SK-N-SH treated with all-trans-retinoic acid at 6 μM for 48 hours (cell line): ENCODE data around the gene DPAGT1.
A peak's percentile ranks its signal among the peaks of the same experiment; 100 is the strongest.
"Not testable (repeated sequence)": the region's sequence is repeated elsewhere in the genome, so short reads cannot be mapped to it uniquely, and the experiment has no call there.

Source experiments
- ATAC-seq: fragments of 200-7000 bp; cut with Tn5 transposase; 3 replicates; pipeline ENCODE4 v1.9.1; 2020; ENCODE audit warnings: mild to moderate bottlenecking, moderate library complexity
- ARNTL ChIP-seq: fragments of 450-650 bp; formaldehyde crosslinking; IDR thresholded peaks from 2 replicates; pipeline ENCODE4 v1.5.0; 2020; ENCODE audit warnings: low read depth, mild to moderate bottlenecking, moderate library complexity, borderline replicate concordance
- BACH2 ChIP-seq: fragments of 250-450 bp; sonication (Bioruptor Pico); IDR thresholded peaks from 2 replicates; pipeline ENCODE4 v1.9.0; 2021; ENCODE audit warnings: mild to moderate bottlenecking, borderline replicate concordance
- CREB5 ChIP-seq: fragments of 250-450 bp; sonication (Bioruptor Pico); IDR thresholded peaks from 2 replicates; pipeline ENCODE4 v1.5.1; 2020; ENCODE audit warnings: low read depth, mild to moderate bottlenecking, moderate library complexity
- CSDC2 ChIP-seq: fragments of 250-450 bp; sonication (Bioruptor Pico); IDR thresholded peaks from 2 replicates; pipeline ENCODE4 v1.5.0; 2020; ENCODE audit warnings: mild to moderate bottlenecking, moderate library complexity
- ESRRG ChIP-seq: fragments of 250-450 bp; sonication (Bioruptor Pico); IDR thresholded peaks from 2 replicates; pipeline ENCODE4 v1.6.1; 2021; ENCODE audit warnings: mild to moderate bottlenecking
- GLIS3 ChIP-seq: fragments of 250-450 bp; sonication (Bioruptor Pico); IDR thresholded peaks from 2 replicates; pipeline ENCODE4 v1.5.0; 2020; ENCODE audit warnings: mild to moderate bottlenecking, moderate library complexity
- ISL1 ChIP-seq: fragments of 250-450 bp; sonication (Bioruptor Pico); IDR thresholded peaks from 2 replicates; pipeline ENCODE4 v2.1.2; 2022; ENCODE audit warnings: mild to moderate bottlenecking, moderate library complexity
- OSR1 ChIP-seq: fragments of 250-450 bp; sonication (Bioruptor Pico); IDR thresholded peaks from 2 replicates; pipeline ENCODE4 v1.8.0; 2022; ENCODE audit warnings: moderate library complexity, mild to moderate bottlenecking, inconsistent platforms
- PATZ1 ChIP-seq: fragments of 250-450 bp; sonication (Bioruptor Pico); IDR thresholded peaks from 2 replicates; pipeline ENCODE4 v1.8.0; 2020; ENCODE audit warnings: mild to moderate bottlenecking, moderate library complexity, borderline replicate concordance
- POU6F1 ChIP-seq: fragments of 250-450 bp; sonication (Bioruptor Pico); IDR thresholded peaks from 2 replicates; pipeline ENCODE4 v1.8.0; 2021; ENCODE audit warnings: low read depth, mild to moderate bottlenecking, moderate library complexity, borderline replicate concordance
- PPARA ChIP-seq: fragments of 250-450 bp; sonication (Bioruptor Pico); IDR thresholded peaks from 2 replicates; pipeline ENCODE4 v1.5.0; 2020; ENCODE audit warnings: mild to moderate bottlenecking, borderline replicate concordance
- RARB ChIP-seq: fragments of 250-450 bp; sonication (Bioruptor Pico); IDR thresholded peaks from 2 replicates; pipeline ENCODE4 v1.8.0; 2021; ENCODE audit warnings: mild to moderate bottlenecking, moderate library complexity
- TCF4 ChIP-seq: fragments of 250-450 bp; sonication (Bioruptor Pico); IDR thresholded peaks from 2 replicates; pipeline ENCODE4 v1.8.0; 2021; ENCODE audit warnings: mild to moderate bottlenecking, moderate library complexity, borderline replicate concordance
- TOX ChIP-seq: fragments of 250-450 bp; sonication (Bioruptor Pico); IDR thresholded peaks from 2 replicates; pipeline ENCODE4 v1.8.0; 2021; ENCODE audit warnings: mild to moderate bottlenecking, moderate library complexity, borderline replicate concordance
- TSHZ2 ChIP-seq: fragments of 250-450 bp; sonication (Bioruptor Pico); IDR thresholded peaks from 2 replicates; pipeline ENCODE4 v1.5.0; 2020; ENCODE audit warnings: mild to moderate bottlenecking, moderate library complexity
- ZC3H10 ChIP-seq: fragments of 250-450 bp; sonication (Bioruptor Pico); IDR thresholded peaks from 2 replicates; pipeline ENCODE4 v1.5.1; 2021; ENCODE audit warnings: mild to moderate bottlenecking, moderate library complexity
- ZFP3 ChIP-seq: fragments of 250-450 bp; sonication (Bioruptor Pico); IDR thresholded peaks from 2 replicates; pipeline ENCODE4 v1.5.0; 2020; ENCODE audit warnings: mild to moderate bottlenecking, moderate library complexity
- ZFP30 ChIP-seq: fragments of 450-650 bp; formaldehyde crosslinking; IDR thresholded peaks from 2 replicates; pipeline ENCODE4 v1.5.0; 2022; ENCODE audit warnings: mild to moderate bottlenecking, moderate library complexity
- ZNF565 ChIP-seq: fragments of 450-650 bp; formaldehyde crosslinking; conservative IDR thresholded peaks from 2 replicates; pipeline ENCODE4 v1.5.0; 2020; ENCODE audit warnings: low read depth, mild to moderate bottlenecking, moderate library complexity
- ZNF70 ChIP-seq: fragments of 450-650 bp; formaldehyde crosslinking; IDR thresholded peaks from 2 replicates; pipeline ENCODE4 v1.5.0; 2020; ENCODE audit warnings: mild to moderate bottlenecking, moderate library complexity
- ZNF8 ChIP-seq: fragments of 450-650 bp; formaldehyde crosslinking; IDR thresholded peaks from 2 replicates; pipeline ENCODE4 v1.5.0; 2020; ENCODE audit warnings: mild to moderate bottlenecking, moderate library complexity

Gene DPAGT1

DNA sequence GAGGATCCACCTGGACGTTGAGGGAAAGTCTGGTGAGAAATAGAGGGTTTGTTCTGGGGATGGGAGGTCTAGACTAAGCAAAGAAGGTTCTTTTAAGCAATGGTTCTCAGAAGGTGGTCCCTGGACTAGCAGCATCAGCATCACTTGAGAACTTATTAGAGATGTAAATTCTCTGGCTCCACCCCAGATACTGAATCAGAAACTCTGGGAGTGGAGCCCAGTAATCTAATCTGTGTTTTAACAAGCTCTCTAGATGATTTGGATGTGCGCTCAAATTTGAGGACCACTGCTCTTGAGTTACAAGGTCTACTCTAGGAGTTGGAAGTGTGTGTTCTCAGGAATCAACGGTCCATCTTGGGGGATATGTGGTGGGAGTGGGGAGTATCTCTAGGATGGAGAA is 43.9 kb upstream of the DPAGT1 start:
- no peak for ATAC-seq
- TF ChIP-seq ESRRG (CRISPR knock-in tag) (no peak), PPARA (CRISPR knock-in tag) (no peak), ARNTL (CRISPR knock-in tag) (no peak), ZNF565 (CRISPR knock-in tag) (no peak), ZFP30 (no peak), POU6F1 (no peak), PATZ1 (CRISPR knock-in tag) (no peak), BACH2 (CRISPR knock-in tag) (no peak), RARB (CRISPR knock-in tag) (no peak), GLIS3 (CRISPR knock-in tag) (no peak), ZC3H10 (CRISPR knock-in tag) (no peak), ISL1 (CRISPR knock-in tag) (no peak), ZNF70 (CRISPR knock-in tag) (no peak), CREB5 (CRISPR knock-in tag) (no peak), ZNF8 (CRISPR knock-in tag) (no peak)
- TF ChIP-seq, all 23 proteins: peak for 0

DNA sequence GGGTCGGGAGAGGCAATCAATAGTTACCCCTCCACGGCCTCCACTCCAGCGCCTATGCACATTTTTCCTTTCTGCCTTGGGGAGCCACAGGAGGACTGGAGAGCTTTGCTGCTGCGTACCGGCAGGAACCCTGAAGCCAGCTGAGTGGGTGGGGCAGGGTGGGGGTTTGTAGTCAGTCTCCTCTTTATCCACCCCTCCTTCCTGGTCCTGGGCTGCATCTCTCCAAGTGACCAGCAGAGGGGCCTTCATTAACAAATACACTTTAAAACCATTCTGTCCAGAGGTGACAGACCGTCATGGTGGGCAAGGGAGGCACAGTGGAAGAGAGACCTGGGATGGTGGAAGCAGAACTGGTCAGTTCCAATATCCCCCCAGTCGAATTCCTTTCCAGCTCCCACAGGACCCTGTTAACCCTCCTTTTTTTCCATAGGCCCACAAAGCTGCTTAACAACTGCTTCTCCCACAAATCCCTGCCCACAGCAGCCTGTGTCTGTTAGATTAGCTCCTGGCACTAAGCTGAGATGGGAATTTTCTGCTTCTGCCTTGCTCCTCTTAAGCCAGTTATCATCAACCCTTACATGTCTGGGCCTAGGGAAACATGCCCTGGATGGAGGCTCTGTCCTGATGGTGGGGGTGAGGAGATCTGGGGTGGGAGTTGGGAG is 43.3 kb upstream of the DPAGT1 start:
- TF ChIP-seq ZNF8 (CRISPR knock-in tag) (peak; percentile 61), TCF4 (CRISPR knock-in tag) (no peak)
- peak; percentile 90 for ATAC-seq

DNA sequence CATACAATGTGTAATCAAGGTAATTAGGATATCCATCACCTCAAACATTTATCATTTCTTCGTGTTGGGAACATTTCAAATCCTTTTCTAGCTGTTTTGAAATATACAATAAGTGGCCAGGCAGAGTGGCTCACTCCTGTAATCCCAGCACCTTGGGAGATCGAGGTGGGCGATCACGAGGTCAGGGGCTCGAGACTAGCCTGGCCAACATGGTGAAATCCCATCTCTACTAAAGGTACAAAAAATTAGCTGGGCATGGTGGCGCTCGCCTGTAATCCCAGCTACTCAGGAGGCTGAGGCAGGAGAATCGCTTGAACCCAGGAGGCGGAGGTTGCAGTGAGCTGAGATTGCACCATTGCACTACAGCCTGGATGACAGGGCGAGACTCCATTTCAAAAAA is 37.6 kb upstream of the DPAGT1 start:
- not testable (repeated sequence) for ATAC-seq

DNA sequence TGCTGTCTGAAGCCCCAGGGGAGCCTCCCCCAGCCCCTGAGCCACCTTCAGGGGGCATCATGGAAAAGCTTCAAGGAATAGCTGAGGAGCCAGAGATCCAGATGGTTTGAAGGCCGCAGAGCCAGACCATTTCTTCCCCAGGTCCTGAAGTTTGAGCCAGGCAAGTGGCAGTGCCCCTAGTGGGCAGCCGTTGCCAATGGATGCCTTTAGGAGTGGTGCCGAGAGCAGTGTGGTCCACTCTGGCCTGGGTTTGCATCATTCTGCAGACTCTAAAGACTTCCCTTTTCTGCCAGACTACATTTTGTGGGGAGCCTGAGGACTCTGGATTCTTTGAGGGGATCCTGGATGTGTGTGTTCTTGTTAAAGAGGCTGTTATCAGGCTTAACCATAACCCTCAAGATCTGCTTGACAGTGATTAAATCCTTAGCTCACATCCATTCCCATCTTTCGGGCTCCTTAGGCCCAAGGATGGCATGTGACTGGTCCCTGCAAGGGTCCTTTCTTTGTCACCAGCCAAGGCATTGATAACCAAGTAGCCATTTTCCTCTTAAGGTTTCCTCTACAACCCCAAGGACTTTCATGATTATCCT is 32.8 kb upstream of the DPAGT1 start:
- peak; percentile 85 for ATAC-seq
- TF ChIP-seq ZNF70 (CRISPR knock-in tag) (no peak), GLIS3 (CRISPR knock-in tag) (no peak), ZC3H10 (CRISPR knock-in tag) (no peak), ZFP3 (CRISPR knock-in tag) (no peak), TOX (CRISPR knock-in tag) (no peak), PPARA (CRISPR knock-in tag) (no peak), ESRRG (CRISPR knock-in tag) (no peak)

DNA sequence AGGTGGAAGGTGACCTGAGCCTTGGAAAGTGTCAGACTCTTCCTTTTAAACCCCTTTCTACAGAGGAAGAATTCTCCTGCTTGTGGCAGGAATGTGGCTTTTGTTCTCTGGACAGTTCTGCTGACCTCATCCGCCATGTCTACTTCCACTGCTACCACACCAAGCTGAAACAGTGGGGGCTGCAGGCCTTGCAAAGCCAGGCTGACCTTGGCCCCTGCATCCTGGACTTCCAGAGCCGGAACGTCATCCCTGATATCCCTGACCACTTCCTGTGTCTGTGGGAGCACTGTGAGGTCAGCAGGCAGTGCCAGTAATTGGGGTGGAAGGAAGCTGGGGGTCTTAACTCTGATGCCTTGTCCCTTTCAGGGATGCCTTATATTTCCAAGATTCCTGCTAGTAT is 29.0 kb upstream of the DPAGT1 start:
- ATAC-seq, result no peak
- TF ChIP-seq CREB5 (CRISPR knock-in tag) (no peak), OSR1 (CRISPR knock-in tag) (no peak), GLIS3 (CRISPR knock-in tag) (no peak), ZFP3 (CRISPR knock-in tag) (no peak), PPARA (CRISPR knock-in tag) (no peak), TOX (CRISPR knock-in tag) (no peak), POU6F1 (no peak), ZNF70 (CRISPR knock-in tag) (no peak), ZNF8 (CRISPR knock-in tag) (no peak), TSHZ2 (CRISPR knock-in tag) (no peak), CSDC2 (no peak), ARNTL (CRISPR knock-in tag) (no peak), ESRRG (CRISPR knock-in tag) (no peak), ZC3H10 (CRISPR knock-in tag) (no peak), RARB (CRISPR knock-in tag) (no peak), BACH2 (CRISPR knock-in tag) (no peak), TCF4 (CRISPR knock-in tag) (no peak)
